Muscle of back (tissue), 11 donors: ENCODE results near the gene KAT2A. TPM values are rescaled to one million over a fixed set of nuclear protein-coding genes. Genes with fewer than 3 reads are reported as not detected.

Experiments used
- DNase-seq, 3 donors: peaks; one replicate each; pipeline versions ENCODE4 v3.0.0 to v3.0.0-alpha.2; 2013
- polyA plus RNA-seq, 10 donors: library from polyadenylated mRNA; unstranded; fragments of 120-200 nt; gene quantifications; one replicate each; pipeline ENCODE4 v1.2.1, GENCODE V29; 2013; ENCODE audit not compliant: insufficient read length in 10 of 10

The KAT2A gene
- polyA plus RNA-seq, 10 donors, result 28.7 to 62.9 (median 44.1) TPM

DNA sequence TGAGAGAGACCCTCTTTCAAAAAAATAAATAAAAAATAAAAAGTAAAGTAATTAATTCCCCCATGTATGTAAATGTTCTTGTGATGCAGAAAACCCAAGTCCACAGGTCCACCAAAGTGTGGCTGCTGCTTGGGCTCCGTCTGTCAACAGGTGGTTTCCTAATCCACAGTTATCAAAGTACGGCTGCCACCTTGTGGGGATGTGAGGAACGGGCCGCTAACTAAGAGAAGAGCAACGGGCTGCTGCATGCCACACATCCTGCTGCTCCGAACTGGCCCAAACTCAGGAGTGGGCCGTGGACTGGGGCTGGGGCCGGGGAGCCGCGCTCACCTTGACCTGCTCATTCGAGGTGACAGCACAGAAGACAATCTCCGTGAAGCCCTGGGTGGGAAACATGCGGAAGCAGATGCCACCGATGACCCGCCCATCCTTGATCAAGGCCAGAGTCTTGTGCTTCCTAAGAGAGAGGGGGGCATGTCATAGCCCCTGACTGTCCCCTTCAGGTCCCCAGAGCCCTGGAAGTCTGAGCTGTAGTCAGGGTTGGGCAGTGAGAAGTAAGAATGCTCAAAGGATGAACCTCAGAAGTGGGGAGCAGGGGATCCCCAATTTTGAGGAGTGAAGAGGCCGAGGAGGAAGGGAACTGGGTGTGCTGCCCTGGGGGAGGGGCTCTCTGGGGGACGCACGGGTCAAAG lies 4.3 kb downstream of the KAT2A start:
- peak; percentile 70 to 89 (median 80) for DNase-seq

DNA sequence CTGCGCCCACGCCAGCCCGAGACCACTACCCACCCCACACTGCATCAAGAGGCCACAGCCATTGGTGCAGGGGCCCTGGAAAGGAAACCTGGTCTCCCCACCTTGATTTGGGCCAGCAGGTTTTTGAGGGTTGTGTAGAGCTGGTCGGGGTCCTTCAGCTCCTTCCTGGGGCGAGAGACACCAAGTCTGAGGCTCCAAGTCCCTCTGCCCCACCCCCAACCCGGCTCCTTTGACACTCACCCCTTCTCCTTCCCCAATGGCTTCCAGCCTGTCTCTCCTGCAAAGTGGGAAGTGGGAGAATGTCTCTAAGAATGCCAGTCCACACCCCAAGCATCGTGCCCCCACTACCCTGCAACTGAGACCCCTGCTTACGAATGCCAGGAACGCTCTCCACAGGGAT lies 7.0 kb downstream of the KAT2A start:
- no peak for DNase-seq

DNA sequence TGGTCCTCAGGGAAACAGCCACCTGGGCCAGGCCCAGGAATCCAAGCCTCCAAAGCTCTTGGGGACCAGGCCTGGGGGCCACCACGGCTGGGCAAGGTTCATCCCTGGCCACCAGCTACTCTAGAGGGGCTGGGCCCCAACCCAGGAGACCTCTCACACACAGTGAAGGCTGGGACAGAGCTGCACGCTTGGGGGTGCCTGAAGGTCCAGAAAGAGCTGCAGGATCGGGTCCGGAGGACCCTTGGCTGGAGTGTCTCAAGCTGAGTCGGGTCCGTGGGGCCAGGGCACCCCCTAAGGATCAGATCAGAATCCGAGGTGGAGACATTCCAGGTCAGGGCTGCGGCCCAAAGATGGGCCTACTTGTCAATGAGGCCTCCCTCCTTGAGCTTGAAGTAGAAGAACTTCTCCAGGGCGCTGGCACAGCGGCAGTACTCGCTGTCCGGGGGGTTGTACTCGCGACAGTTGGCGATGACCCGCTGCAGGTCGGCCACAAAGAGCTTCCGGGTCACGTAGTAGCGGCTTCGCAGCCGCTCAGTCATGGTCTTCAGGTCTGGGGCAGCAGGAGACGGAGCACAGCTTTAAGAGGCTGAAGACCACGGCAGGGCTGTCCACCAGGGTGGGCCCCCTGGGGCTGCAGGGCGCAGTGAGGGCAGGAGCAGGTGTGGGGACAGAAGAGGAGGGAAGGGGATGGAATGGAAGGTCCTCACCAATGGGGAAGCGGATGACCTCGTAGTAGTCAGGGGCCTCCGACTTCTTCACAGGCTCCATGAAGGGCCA lies 7.7 kb downstream of the KAT2A start:
- DNase-seq, result no peak

DNA sequence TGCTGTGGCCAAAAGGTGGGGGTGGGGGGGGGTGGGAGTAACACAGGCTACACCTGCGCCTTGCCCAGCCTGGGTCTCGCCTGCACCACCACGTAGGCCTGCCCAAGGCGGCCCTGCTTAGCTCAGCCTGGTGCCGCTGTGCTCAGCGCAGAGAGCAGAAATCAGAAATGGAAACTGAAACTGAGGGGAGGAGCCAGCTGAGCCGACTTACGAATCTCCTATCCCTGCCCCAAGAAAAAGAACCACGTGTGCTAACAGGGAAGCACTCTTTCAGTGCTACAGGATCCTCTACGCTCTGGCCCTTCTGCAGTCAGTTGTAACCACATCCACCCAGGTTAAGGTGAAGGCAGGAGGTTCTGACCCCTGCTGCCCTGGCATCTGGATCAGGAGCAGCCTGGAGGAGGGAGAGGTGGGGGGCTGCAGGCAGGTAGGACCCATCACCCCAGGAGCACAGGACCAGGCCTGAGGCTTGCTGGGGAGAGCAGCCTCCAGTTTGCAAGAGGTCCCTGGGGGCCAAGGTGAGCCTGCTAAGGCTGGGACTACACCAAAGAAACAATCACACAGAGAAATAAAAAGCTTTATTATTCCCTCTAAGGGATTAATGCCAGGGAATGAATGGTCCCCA lies 8.5 kb downstream of the KAT2A start, which contains the start of gene DHX58:
Gene DHX58 (minus strand): TSS at position 163 of the 625 bp plus-strand sequence. CDS start 822 bp downstream, outside the sequence.
- DNase-seq, result peak; percentile 78 to 94 (median 88)

DNA sequence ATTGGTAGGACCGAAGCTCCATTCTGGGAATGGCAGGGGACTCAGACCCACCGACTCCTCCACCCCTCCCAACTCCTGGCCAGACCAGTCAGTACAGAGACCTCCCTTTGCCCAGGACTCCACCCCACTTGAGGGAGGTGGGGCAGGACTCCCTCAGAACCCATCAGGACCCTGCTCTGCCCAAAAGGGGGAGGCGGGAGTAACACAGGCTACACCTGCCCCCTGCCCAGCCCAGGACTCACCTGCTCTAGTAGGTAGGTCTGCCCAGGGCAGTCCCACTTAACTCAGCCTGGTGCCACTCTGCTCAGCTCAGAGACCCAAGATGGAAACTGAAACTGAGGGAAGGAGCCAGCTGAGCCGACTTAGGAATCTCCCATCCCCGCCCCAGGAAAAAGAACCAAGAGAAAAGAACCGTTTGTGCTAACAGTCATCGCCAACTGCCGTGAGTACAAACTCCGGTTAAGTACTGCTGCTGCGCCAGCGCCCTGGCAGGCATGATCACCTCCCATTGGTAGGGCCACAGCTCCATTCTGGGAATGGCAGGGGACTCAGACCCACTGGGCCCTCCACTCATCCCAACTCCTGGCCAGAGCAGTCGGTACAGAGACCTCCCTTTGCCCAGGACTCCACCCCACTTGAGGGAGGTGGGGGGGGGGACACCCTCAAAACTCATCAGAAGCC lies 9.2 kb downstream of the KAT2A start:
- DNase-seq, result peak in 1 of 3 donors; percentile 35

DNA sequence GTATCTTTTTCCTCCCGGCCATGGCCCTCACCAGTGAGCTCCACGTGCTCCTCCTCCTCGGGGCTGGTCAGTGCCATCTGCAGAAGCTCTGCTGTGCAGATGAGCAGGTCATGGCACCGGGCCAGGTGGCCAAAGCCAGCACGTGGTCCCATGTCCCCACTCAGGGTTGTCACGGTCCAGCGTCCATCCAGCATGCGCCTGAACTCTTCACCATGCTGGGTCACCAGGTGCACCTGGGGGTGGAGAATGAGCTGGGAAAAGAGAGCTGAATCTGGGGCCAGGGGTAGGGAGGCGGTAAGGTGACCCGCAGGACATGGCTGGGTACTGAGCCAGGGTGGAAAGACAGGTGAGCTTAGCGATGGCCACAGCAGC lies 9.9 kb downstream of the KAT2A start:
- no peak for DNase-seq

DNA sequence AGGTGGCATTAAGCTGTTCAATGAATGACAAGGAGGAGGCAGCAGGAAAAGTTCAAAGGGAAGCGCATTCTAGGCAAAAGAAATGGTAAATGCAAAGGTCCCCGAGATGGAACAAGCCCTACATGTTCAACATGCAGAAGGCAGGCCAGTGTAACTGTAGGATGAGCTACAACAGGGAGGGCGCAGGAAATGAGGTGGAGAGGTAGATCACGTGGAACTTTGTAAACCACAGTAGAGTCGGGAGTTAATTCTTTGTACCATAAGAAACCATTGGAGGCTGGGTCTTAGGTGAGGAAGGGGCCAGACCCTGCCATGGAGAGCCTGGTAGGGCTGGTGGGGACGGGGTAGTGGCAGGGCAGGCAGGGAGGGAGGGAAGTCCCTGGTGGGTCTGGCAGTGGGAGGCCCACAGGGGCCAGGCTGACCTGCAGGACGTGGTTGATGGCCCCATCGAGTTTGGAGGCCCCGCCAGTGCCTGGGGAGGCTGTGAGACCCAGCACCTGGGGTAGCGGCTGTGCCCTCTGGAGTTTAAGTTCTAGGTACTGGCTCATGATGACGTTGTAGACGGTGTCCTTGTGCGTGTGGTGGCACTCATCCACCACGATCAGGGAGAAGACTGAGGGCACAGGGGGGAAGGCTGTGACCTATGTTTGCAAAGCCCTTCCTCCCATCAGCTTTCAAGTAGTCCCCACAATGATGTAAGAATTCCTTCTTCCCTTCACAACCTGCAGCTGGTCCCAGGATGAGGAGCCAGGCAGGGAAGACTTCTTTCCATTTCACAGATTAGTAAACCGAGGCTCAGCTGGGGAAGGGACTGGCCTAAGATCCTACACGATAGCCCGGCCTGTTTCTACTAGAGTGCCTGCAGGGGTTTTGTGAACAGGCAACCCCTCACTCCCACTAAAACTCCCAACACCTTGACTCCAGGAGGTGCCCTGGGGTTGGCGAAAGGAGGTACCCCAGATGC lies 10.6 kb downstream of the KAT2A start:
- DNase-seq, result no peak

DNA sequence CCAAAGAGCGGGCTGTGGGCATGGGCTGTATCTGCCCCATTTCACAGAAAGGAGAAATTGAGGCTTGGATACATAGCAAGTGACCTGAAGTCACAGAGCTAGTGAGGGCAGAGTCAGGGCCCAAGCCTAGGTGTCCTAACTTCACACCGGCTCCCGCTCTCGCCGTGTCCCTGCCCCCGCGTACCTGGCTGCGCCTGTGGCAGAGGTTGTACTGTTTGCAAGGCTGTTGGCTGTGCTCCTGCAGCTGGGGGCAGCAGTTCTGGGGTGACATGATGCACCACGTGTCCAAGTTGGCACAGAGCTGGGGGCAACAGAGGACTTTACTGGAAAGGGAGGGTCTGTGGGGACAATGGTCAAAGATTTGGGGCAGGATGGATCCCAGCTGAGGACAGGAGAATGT lies 12.1 kb downstream of the KAT2A start:
- no peak for DNase-seq

DNA sequence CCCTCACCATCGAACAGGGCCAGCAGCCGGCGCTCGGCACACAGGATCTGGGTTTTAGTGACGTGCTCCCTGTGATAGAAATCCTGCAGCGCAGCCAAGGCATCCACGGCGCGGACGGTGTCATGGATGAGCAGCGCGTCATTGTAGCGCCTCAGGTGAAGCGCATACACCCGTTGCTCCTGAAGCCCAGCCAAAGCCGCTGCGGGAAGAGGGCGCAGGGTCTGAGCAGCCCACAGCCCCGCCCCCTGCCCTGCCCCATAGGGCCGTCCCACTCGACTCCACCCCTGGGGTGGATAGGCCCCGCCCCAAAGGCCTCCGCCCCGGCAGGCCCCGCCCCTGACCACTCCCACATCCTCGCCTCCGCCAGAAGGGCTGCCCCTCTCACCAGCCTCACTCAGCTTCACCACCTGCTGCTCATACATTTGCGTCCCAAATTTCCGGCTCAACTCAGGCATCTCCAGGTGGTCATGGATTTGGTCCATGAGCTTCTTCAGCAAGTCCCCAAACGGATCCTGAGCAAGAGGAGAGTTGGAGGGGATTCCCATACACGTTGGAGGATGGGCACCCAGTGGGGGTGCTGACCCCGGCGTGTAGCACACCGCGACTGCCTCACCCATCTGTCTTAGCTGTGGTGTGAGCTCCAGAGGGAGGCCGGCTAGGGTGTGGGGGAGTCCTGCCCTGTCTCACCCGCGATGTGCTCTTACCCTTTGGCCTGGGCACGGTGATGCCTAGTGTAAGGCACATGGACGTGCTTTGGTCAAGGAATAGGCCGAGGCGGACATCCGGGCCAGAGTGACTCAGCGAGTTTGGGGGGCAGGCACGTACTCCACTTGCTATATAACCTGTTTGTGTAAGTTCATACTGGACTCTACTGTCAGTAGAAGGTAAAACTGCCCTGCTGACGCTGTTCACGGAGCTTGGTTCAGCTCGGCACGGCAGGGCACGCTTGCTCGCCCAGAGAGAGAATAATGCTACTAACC lies 13.3 kb downstream of the KAT2A start:
- peak; percentile 29 to 62 (median 51) for DNase-seq

DNA sequence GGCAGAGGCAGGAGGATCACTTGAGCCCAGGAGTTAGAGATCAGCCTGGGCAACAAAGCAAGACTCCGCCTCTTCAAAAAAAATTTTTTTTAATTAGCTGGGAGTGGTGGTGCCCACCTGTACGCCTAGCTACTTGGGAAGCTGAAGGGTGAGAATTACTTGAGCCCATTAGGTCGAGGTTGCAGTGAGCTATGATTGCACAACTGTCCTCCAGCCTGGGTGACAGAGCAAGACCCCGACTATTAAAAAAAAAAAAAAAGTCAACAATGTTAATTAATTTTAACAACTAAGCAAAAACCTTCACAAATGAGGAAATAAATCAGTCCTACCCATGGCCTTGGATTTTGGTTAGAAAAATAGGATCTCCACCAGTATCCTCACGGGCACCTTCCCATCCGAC lies 14.0 kb downstream of the KAT2A start:
- DNase-seq, result no peak

DNA sequence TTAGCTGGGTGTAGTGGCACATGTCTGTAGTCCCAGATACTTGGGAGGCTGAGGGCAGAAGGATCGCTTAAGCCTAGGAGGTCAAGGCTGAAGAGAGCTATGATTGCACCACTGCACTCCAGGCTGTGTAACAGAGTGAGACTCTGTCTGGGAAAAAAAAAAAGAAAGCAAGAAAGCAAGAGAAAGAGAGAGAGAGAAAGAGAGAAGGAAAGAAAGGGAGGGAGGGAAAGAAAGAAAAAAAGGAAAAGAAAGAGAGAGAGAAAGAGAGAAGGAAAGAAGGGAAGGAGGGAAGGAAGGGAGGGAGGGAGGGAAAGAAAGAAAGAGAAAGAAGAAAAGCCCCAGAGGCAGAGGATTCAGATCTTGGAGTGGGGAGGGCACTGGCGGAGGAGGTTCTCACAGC lies 15.2 kb downstream of the KAT2A start:
- no peak for DNase-seq

DNA sequence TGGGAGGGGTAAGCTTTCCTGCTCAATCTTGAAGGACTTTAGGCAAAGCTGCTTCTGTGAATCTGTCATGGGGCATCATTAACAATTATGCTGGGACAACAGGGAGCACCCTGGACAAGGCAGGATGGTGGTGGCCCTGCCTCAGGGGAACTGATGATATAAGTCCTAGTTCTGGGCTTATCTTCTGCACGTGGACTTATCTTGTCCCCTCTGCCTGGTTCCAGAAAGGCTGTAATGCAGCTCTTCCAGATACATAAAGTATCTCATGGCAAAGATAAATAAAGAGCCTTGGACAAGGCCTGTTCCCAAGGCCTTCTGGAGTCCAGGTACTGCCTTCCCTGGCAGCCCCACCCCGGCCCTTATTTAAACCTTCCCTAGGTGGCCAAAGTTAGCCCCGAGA lies 16.9 kb downstream of the KAT2A start:
- no peak for DNase-seq

DNA sequence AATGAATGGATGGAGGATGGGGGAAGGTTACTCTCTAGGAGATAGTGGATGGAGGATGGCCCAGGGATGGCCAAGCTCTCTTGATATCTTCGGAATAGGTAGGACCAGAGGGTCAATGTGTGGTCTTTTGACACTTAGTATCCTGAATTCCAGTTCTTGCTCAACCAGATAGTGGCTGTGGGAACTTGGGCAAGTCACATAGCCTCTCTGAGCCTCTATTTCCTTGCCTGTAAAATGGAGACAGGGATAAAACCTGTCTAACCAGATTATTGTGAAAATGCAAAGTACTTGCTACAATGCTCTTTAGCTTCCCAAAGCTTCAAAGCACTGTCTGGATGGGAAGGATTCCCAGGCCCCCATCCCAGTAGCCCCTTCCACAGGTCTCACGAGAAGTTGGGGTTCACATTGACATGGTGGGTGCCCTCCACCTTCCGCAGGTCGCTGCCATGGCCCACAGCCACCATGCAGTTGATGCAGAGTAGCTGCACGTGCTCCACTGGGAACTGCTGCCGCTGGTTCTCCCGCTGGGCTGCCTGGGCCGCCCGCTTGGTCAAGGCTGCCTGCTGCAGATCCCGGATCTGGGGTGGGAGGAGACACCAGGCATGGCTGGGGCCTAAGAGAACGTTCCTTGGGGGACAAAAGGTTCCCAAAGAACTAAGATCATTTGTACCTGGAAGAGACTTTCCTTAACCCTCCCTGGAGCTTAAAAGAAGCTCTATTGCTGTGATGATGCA lies 17.8 kb downstream of the KAT2A start:
- no peak for DNase-seq

DNA sequence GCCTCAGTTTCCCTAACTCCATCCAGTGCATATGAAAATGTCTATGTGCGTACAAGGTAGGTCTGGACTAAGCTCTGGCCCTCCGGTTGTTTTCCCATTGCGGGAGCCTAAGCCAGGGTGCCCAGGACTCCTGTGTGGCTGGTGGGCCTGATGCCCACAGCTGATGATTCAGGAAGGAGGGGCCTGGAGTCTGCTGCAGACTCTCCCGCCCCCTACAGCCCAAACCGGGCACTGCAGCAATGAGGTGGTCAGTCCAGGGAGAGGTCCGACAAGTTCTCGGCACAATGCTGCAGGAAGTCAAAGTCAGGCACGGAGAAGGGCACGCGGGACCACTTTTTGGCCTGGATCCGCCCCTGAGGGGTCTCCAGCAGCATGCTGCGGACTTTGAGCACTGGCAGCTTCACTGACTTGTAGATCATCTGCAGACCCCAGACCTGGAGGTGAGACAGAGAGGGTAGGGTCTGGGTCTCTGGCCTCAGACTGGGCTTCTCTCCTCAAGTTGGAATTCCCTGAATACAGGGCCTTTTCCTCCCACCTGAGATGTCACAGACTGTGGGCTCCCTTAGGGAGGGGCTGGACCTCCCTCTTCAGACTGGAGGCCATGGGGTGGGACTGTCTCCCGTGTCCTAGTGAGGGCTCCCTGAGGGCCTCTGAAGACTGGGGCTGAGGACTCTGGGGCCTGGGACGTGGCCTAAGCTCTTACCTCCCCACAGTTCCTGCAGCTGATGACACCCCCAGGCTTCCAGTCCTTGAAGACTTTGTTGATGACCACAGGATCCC lies 19.5 kb downstream of the KAT2A start:
- DNase-seq, result peak; percentile 35 to 61 (median 61)

DNA sequence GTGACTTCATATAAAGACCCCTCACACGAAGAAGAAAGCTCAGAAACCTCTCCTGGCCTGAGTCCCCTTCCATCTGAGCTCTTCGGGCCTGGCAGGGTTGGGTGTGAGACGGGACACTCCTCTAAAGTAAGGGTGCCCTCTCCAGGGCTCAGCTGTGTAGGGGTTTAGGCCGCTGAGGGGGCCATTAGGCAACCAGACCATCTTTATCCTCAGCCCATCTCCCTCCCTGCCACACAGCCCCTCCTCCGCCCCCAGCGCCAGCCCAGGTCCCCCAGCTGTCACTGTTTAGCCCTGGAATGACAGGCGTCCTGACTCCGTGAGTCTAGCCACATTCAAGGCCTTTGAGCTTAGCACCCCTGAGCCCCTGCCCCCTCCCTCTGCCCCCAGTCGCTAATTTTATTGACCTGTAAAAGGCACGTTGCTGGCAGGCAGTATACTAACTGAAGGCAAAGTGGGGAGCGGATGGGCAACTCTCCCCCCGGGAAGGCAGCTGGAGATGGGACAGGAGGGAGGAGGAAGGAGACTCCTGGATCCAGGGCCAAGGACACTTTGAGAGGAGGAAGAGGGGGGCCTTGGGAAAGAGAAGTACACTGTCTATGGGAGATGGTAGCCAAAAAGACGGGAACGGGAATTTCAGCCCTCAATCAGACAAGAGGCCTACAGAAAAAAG lies 22.3 kb downstream of the KAT2A start:
- no peak for DNase-seq

DNA sequence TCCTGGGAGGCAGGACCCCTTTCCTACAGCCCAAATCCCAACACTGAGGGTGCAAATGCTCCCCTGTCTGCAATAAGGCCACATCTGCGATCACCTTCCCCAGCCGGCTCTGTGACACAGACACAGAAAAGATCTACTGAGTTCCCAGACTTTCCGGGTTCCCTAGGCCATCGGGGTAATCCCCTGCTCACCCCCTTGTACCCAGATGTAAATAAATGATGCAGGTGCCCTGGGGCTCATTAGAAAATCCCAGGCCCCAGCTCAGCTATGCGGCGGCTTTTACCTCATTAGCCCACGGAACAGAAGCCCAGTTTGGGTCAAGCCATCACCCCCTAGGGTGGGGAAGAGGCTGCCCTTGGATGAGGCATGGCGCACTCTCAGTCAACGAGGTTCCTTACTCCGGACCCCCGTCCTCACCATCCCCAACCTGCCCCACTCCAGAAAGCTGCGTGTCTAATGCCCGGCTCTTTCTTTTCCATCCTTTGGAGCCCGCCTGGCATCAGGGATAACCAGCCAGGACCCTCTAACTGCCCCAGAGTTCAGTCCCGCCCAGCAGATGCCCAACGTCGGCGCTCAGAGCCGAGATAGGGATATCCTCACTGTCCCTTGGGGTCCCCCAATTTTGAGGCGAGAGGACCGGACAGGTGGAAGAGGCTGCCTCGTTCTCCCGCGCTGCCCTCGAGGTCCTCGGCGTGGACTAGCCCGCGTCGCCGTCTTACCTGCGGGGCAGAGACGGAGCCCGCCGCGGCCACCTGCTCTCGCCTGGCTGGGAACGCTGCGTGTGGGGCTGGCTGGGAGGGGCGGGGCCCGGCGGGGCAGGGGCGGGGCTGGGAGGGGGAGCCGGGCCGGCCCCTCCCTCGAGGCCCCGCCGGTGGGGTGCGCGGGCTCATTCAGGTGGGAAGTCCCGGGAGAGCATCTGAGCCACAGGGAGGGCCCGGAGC lies 23.2 kb downstream of the KAT2A start, which contains the start of gene ZNF385C:
Gene ZNF385C (minus strand): TSS at position 783 of the 941 bp plus-strand sequence. CDS start 35,417 bp downstream, outside the sequence.
- DNase-seq, result no peak
